Immature natural killer cell (primary cell): ENCODE results near the gene ACADM. TPM values are rescaled to one million over a fixed set of nuclear protein-coding genes. Genes with fewer than 3 reads are reported as not detected.
"Not testable (repeated sequence)": the region's sequence is repeated elsewhere in the genome, so short reads cannot be mapped to it uniquely, and the experiment has no call there.

ENCODE experiments used
- DNase-seq, 3 donors: peaks; one replicate each; pipeline ENCODE4 v3.0.0; 2022; ENCODE audit warnings: mixed read lengths in 1 of 3
- H3K27ac Mint-ChIP-seq, 6 donors: one replicate each; pipeline ENCODE4 v1.8.0; 2020; ENCODE audit warnings: mixed read lengths in 6 of 6, mild to moderate bottlenecking in 5 of 6, inconsistent platforms in 4 of 6, moderate library complexity in 3 of 6
- H3K27me3 Mint-ChIP-seq, 3 donors: one replicate each; pipeline ENCODE4 v1.8.0; 2020 to 2021; ENCODE audit warnings: low read depth in 3 of 3, mild to moderate bottlenecking in 3 of 3, mixed read lengths in 3 of 3, moderate library complexity in 3 of 3, inconsistent platforms in 1 of 3
- H3K36me3 Mint-ChIP-seq, 3 donors: one replicate each; pipeline ENCODE4 v1.8.0; 2020; ENCODE audit warnings: mixed read lengths in 3 of 3, inconsistent platforms in 2 of 3, mild to moderate bottlenecking in 2 of 3
- H3K4me1 Mint-ChIP-seq, 2 donors: one replicate each; pipeline ENCODE4 v1.8.0; 2020; ENCODE audit warnings: inconsistent platforms in 2 of 2, mild to moderate bottlenecking in 2 of 2, mixed read lengths in 2 of 2, moderate library complexity in 1 of 2
- H3K4me3 Mint-ChIP-seq, 5 donors: one replicate each; pipeline ENCODE4 v1.8.0; 2020; ENCODE audit warnings: mild to moderate bottlenecking in 5 of 5, mixed read lengths in 5 of 5, inconsistent platforms in 3 of 5, moderate library complexity in 3 of 5
- H3K9me3 Mint-ChIP-seq, 6 donors: one replicate each; pipeline ENCODE4 v1.8.0; 2020; ENCODE audit warnings: mild to moderate bottlenecking in 6 of 6, mixed read lengths in 6 of 6, inconsistent platforms in 4 of 6, moderate library complexity in 3 of 6
- polyA plus RNA-seq, 3 donors: library from polyadenylated mRNA; unstranded; fragments of 300-500 nt; fragmentation: Illumina TruSeq; gene quantifications; one replicate each; pipeline ENCODE4 v1.2.3, GENCODE V29; 2021

The ACADM gene
- 10 to 100 TPM; 32.8 to 44.1 (median 43.6) TPM for polyA plus RNA-seq

DNA sequence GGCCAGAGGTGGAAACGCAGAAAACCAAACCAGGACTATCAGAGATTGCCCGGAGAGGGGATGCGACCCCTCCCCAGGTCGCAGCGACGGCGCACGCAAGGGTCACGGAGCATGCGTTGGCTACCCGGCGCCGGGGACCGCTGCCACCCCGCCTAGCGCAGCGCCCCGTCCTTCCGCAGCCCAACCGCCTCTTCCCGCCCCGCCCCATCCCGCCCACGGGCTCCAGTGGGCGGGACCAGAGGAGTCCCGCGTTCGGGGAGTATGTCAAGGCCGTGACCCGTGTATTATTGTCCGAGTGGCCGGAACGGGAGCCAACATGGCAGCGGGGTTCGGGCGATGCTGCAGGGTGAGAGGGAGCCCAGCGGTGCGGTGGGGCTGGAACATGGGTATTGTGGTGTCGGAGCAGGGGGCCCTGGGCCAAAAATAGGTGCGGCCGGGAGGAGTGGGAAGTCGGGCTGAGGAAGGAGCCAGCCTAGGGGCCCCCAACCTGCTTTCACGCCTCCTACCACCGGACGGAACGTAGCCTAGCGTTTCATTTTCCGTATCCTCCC, at the start of gene ACADM:
Gene ACADM, plus strand, starts transcription at position 238 of the 551 bp plus-strand sequence. Its CDS starts 79 bp downstream, at position 317.
- Mint-ChIP-seq H3K27me3 (peaks cover 2 to 5% (median 4%) of the 10 kb centered on the region in 3 donors), H3K27ac (peak within 1 kb of the TSS; percentile 88 to 98 (median 97)), H3K4me3 (peak within 1 kb of the TSS; percentile 97 to 100 (median 99)), H3K9me3 (no peaks in the 10 kb centered on the region), H3K36me3 (no peaks in the 10 kb centered on the region), H3K4me1 (peaks cover 47 to 58% of the 10 kb centered on the region in 2 donors)
- peak; percentile 81 to 83 (median 82) for DNase-seq

DNA sequence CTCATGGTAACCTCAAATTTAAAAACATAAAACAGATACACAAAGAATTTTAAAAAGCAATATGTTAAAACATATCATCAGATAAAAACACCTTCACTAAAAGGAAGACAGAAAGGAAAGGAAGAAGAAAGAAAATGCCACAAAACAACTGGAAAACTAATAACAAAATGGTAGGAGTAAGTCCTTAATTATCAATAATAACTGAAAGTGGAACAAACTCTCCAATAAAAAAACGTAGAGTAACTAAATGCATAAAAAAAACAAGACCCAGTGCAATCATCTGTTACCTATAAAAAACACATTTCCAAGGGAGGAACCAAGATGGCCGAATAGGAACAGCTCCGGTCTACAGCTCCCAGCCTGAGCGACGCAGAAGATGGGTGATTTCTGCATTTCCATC, 47.1 kb upstream of the ACADM start:
- H3K27ac Mint-ChIP-seq, result no peak overlapping the region
- H3K4me1 Mint-ChIP-seq, result no peaks in the 10 kb centered on the region
- H3K9me3 Mint-ChIP-seq, result peaks cover 0 to 7% (median 0%) of the 10 kb centered on the region in 6 donors
- H3K27me3 Mint-ChIP-seq, result peaks cover 0 to 9% (median 2%) of the 10 kb centered on the region in 3 donors
- DNase-seq, result no peak
- H3K4me3 Mint-ChIP-seq, result no peak overlapping the region
- no peaks in the 10 kb centered on the region for H3K36me3 Mint-ChIP-seq

DNA sequence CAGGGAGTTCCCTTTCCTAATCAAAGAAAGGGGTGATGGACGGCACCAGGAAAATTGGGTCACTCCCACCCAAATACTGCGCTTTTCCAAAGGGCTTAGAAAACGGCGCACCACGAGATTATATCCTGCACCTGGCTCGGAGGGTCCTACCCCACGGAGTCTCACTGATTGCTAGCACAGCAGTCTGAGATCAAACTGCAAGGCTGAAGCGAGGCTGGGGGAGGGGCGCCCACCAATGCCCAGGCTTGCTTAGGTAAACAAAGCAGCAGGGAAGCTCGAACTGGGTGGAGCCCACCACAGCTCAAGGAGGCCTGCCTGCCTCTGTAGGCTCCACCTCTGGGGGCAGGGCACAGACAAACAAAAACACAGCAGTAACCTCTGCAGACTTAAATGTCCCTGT, 46.5 kb upstream of the ACADM start:
- not testable (repeated sequence) for H3K4me1 Mint-ChIP-seq, H3K27me3 Mint-ChIP-seq, H3K27ac Mint-ChIP-seq, H3K4me3 Mint-ChIP-seq, DNase-seq, H3K36me3 Mint-ChIP-seq, H3K9me3 Mint-ChIP-seq

DNA sequence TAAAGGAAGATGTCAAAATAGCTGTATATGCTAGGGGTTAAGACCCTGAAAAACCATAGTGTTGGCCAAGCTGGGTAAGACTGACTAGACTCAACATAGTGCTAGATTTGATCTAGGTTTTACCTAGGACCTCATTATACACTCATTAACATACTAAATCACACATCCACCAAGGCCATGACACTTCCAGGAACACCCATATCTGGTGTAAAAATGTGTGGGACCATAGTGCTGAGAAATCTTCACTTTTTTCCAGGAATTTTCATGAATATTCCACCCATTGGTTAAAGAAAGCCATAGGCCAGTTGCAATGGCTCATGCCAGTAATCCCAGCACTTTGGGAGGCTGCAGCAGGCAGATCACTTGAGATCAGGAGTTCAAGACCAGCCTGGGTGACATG, 34.0 kb upstream of the ACADM start:
- peaks cover 0 to 4% (median 0%) of the 10 kb centered on the region in 6 donors for H3K9me3 Mint-ChIP-seq
- no peak for DNase-seq
- H3K4me3 Mint-ChIP-seq, result no peak overlapping the region
- H3K27ac Mint-ChIP-seq, result no peak overlapping the region
- H3K27me3 Mint-ChIP-seq, result peaks cover 0 to 15% (median 3%) of the 10 kb centered on the region in 3 donors
- no peaks in the 10 kb centered on the region for H3K4me1 Mint-ChIP-seq
- H3K36me3 Mint-ChIP-seq, result no peaks in the 10 kb centered on the region

DNA sequence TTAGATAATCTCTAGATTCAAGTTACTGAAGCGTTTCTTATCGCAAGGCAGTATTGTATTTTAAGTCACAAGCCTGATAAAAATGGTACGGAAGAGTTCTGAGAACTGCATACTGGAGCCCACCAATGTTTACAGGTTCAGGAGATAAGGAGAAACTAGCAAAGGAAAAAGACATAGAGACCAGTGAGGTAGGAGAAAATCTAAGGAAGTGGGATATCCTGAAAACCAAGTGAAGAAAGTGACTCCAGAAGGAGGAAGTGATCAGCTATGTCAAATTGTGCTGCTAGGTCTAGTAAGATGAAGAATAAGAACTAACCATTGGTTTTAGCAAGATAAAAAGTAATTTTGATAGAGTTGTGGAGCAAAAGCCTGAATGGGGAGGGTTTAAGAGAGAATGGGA, 31.0 kb upstream of the ACADM start:
- DNase-seq, result no peak
- Mint-ChIP-seq H3K4me1 (no peaks in the 10 kb centered on the region), H3K36me3 (no peaks in the 10 kb centered on the region), H3K27me3 (peaks cover 0 to 12% (median 0%) of the 10 kb centered on the region in 3 donors), H3K4me3 (no peak overlapping the region), H3K9me3 (peaks cover 0 to 10% (median 0%) of the 10 kb centered on the region in 6 donors), H3K27ac (no peak overlapping the region)

DNA sequence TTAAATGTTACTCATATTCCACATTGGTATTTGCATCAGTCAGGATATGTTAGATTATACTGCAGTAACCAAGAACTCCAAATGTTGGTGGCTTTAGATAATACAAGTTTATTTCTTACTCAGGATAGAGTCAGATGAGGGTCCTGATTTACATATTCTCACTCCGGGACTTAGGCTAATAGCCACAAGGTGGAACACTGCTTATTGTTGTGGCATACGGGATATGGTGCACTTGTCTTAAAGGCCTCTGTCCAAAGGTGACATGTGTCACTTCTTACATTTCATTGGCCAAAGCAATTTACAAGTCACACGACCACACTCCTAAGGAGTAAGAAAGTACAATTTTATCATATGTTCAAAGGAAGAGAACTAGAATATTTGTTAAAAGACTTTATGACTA, 28.5 kb upstream of the ACADM start:
- Mint-ChIP-seq H3K4me1 (no peaks in the 10 kb centered on the region), H3K27ac (no peak overlapping the region), H3K4me3 (no peak overlapping the region), H3K9me3 (peaks cover 0 to 11% (median 0%) of the 10 kb centered on the region in 6 donors), H3K27me3 (peaks cover 0 to 8% (median 6%) of the 10 kb centered on the region in 3 donors), H3K36me3 (no peaks in the 10 kb centered on the region)
- DNase-seq, result no peak

DNA sequence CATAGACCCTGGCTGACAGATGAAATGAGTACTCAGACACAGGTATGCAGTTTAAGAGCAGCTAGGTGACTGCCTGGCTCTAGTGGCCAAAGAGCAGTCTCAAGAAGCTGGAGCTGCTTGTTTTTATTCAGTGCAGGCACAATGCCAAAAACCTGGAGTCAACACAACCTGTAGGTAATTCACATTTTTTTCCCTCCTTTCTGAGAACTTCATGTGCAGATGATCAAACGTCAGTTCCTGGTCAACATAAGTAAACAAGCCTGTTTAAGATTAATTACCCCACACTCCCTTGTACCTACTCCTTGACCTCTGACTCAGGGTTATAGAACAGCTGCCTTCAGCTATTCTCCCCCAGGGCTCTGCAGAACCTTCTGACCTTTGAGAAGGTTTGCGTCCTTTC, 17.3 kb upstream of the ACADM start:
- DNase-seq, result no peak
- H3K9me3 Mint-ChIP-seq, result peaks cover 0 to 7% (median 0%) of the 10 kb centered on the region in 6 donors
- no peaks in the 10 kb centered on the region for H3K36me3 Mint-ChIP-seq
- peaks cover 0 to 8% (median 3%) of the 10 kb centered on the region in 3 donors for H3K27me3 Mint-ChIP-seq
- no peak overlapping the region for H3K27ac Mint-ChIP-seq
- no peaks in the 10 kb centered on the region for H3K4me1 Mint-ChIP-seq
- no peak overlapping the region for H3K4me3 Mint-ChIP-seq

DNA sequence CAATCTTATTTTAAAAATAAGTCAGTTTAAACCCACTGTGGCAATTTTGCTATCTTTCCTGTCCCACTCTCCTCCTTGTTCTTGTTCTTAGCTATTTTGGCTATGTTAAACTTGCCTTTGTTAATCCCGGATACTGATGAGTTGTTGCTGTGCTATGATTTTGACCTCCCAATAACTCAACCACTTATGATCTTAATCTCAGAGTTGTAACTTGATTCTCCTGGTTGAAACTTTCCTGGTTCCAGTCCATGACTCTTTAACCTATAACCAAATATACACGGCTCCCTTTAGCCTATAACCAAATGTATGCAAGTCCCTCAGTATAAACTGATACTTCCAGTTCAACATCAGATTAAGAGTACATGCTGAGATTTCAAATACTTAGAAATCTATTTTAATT, 15.6 kb upstream of the ACADM start:
- no peaks in the 10 kb centered on the region for H3K4me1 Mint-ChIP-seq
- H3K27me3 Mint-ChIP-seq, result peaks cover 3 to 11% (median 3%) of the 10 kb centered on the region in 3 donors
- no peak overlapping the region for H3K4me3 Mint-ChIP-seq
- no peak for DNase-seq
- H3K36me3 Mint-ChIP-seq, result no peaks in the 10 kb centered on the region
- H3K9me3 Mint-ChIP-seq, result peaks cover 0 to 4% (median 0%) of the 10 kb centered on the region in 6 donors
- H3K27ac Mint-ChIP-seq, result no peak overlapping the region

DNA sequence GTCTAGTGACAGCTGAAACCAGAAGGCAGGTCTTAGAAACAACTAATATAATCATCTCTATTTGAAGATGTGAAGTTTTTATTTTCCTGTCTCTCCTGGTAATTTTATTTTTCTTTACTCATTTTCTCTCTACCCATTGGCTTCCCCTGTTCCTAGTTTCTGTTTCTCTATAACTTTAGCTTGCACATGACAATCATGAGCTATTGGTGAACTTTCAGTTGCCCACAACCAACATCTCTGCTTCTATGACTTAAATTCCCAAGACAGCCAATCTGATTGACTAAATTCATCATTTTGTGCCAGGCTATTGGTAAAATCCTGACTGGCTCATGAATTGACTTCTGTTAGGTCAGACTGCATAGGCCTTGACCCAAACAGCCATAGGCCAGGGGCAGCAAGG, 13.7 kb upstream of the ACADM start:
- no peaks in the 10 kb centered on the region for H3K36me3 Mint-ChIP-seq
- H3K9me3 Mint-ChIP-seq, result peaks cover 0 to 4% (median 0%) of the 10 kb centered on the region in 6 donors
- DNase-seq, result no peak
- H3K4me1 Mint-ChIP-seq, result no peaks in the 10 kb centered on the region
- H3K27me3 Mint-ChIP-seq, result peaks cover 3 to 10% (median 5%) of the 10 kb centered on the region in 3 donors
- no peak overlapping the region for H3K4me3 Mint-ChIP-seq
- no peak overlapping the region for H3K27ac Mint-ChIP-seq

DNA sequence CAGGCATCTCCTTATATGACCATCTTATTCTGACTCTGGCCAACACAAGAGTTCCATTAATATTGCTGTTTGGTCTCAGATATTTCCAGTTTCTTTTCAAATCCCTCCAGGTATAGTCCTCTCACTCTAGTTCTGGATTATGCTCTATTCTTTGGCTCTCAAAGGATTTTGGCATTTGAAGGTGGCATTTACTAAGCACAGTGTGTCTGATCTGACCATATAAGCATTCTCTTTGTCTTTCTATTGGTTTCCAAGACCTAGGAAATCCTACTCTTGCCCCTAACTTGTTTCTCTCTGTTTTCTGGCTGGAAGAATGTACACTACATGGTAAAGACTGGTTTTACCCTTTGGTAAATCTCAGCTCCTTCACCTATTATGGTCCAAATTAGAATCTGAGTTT, 12.7 kb upstream of the ACADM start:
- no peak for DNase-seq
- H3K36me3 Mint-ChIP-seq, result no peaks in the 10 kb centered on the region
- peaks cover 3 to 10% (median 5%) of the 10 kb centered on the region in 3 donors for H3K27me3 Mint-ChIP-seq
- H3K9me3 Mint-ChIP-seq, result peaks cover 0 to 2% (median 0%) of the 10 kb centered on the region in 6 donors
- no peaks in the 10 kb centered on the region for H3K4me1 Mint-ChIP-seq
- H3K27ac Mint-ChIP-seq, result no peak overlapping the region
- no peak overlapping the region for H3K4me3 Mint-ChIP-seq

DNA sequence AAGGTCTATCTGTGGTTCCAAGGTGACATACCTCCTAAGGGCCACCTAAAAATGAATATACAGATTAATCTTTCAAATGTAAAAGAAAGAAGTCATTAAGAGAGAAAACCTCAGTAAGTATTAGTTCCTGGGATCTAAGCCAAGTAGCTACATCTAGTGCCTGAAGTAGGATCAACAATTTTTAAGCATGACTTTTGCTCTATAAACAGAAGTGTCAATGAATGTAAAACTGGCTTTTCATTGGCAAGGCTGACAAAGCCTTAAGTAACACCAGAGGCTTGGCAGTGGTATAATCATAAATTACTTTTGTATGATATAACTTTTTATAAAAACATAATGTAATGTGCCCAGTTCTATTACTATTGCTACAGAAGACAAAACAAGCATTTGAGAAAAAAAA, 12.2 kb upstream of the ACADM start:
- H3K27ac Mint-ChIP-seq, result no peak overlapping the region
- peaks cover 3 to 10% (median 5%) of the 10 kb centered on the region in 3 donors for H3K27me3 Mint-ChIP-seq

DNA sequence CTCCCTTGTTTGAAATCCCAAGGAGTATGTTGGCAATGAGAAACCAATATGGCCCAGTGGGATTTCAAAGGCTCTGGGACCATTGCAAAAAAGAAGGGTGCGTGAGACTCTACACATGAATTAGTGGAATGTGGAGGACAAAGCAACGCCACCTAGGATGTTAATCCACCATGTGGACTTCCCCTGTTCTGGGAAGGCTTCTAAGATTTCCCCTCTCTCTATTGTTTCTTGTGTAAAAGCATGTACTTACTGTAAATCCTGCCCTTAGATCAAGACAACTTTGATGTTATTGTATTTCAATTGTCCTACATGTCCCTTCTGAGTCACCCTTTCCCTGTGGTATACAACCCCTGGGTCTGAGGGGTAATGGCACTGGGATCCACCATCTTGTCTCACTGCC, 4.7 kb upstream of the ACADM start:
- Mint-ChIP-seq H3K36me3 (no peaks in the 10 kb centered on the region), H3K9me3 (no peaks in the 10 kb centered on the region), H3K4me3 (no peak overlapping the region), H3K4me1 (peaks cover 19 to 26% of the 10 kb centered on the region in 2 donors), H3K27ac (no peak overlapping the region), H3K27me3 (peaks cover 2 to 4% (median 2%) of the 10 kb centered on the region in 3 donors)
- DNase-seq, result no peak

More for the DNA sequence above, 12.2 kb upstream of the ACADM start:
- no peak for DNase-seq
- no peaks in the 10 kb centered on the region for H3K4me1 Mint-ChIP-seq
- no peaks in the 10 kb centered on the region for H3K36me3 Mint-ChIP-seq
- H3K9me3 Mint-ChIP-seq, result peaks cover 0 to 2% (median 0%) of the 10 kb centered on the region in 6 donors
- H3K4me3 Mint-ChIP-seq, result no peak overlapping the region

DNA sequence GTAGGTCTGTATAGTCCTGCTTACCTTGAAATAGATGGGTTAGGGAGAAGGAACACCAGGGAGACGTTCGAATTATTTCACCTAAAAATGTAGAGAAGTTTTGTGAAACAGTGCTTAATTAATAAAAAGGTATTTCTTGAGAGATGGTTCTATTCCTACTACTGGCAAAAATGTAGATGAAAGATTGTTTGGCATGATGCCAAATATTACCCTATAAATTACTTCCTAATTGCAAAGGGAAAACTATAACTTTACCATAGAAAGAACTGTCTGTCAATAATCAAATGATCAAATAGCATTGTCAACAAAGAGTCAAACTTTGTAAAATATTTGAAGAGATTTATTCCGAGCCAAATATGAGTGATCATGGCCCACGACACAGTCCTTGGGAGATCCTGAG, 4.2 kb upstream of the ACADM start:
- no peak for DNase-seq
- Mint-ChIP-seq H3K36me3 (no peaks in the 10 kb centered on the region), H3K9me3 (no peaks in the 10 kb centered on the region), H3K27me3 (peaks cover 2 to 5% (median 2%) of the 10 kb centered on the region in 3 donors), H3K4me1 (peaks cover 24 to 31% of the 10 kb centered on the region in 2 donors), H3K27ac (peak overlapping the region in 1 of 6 donors; percentile 18), H3K4me3 (no peak overlapping the region)

DNA sequence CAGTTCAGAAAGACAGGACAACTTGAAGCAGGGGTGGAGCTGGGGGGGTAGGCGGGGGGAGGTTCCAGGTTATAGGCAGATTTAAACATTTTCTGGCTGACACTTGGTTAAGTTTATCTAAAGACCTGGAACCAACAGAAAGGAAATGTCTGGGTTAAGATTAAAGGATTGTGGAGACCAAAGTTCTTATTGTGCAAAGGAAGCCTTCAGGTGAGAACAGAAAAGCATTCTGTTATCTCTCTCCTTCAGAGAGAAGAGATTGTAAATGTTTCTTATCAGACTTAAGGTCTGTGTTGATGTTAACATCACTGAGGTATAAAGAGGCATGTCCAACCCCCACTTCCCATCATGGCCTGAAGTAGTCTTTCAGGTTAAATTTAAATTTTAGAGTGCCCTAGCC, 3.7 kb upstream of the ACADM start:
- Mint-ChIP-seq H3K36me3 (no peaks in the 10 kb centered on the region), H3K27me3 (peaks cover 2 to 5% (median 2%) of the 10 kb centered on the region in 3 donors), H3K4me1 (peaks cover 29 to 36% of the 10 kb centered on the region in 2 donors), H3K4me3 (peak overlapping the region in 1 of 5 donors; percentile 18), H3K27ac (no peak overlapping the region), H3K9me3 (no peaks in the 10 kb centered on the region)
- DNase-seq, result peak in 1 of 3 donors; percentile 16

DNA sequence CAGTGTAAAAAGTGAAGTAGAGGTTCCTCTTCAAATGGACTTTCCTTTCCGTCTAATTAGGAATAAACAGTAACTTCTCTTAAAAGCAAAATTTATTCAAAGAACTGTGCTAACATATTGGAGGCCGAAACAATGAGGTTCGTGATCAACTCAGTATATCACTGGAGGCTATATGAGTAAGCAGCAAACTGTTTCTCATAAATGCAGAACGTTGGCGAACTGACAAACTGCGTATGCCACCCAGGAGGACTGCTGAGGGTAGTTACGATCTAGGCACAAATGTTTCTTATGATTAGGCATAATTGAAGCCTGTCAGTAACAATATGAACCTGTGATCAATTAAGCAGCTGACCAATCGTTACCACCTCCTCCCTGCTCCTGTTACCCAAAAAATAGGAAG, 2.3 kb upstream of the ACADM start:
- DNase-seq, H3K4me3 Mint-ChIP-seq, H3K27me3 Mint-ChIP-seq, H3K36me3 Mint-ChIP-seq, H3K9me3 Mint-ChIP-seq, H3K27ac Mint-ChIP-seq: not testable (repeated sequence)
- peaks cover 40 to 51% of the 10 kb centered on the region in 2 donors for H3K4me1 Mint-ChIP-seq
